ENCODE measurements around the gene LHFPL2.

Gene LHFPL2

DNA sequence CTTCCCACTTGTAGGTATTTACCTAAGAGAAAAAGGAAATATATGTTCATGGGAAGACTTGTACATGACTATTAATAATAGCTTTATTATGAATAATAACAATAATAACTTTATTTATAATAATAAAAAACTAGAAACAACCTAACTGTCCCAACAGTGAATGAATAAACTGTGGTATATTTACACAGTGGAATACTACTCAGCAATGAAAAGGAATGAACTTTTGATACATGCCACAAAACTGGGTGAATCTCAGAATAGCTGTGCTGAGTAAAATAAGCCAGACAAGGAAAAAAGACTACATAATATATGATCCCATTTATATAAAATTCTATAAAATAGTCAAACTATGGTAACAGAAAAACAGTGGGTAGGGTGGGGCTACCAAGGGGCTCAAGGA lies 199.5 kb downstream of the LHFPL2 start:
- no peak for DNase-seq (ENCODE audit: low read depth)

- no peak for DNase-seq (ENCODE audit: low read depth)
Measured at GRCh38 chr5:78447775-78448424, 200.7 kb downstream of the LHFPL2 start.
